Ovary (tissue), 9 donors: ENCODE results near the gene COX19. TPM values are rescaled to one million over a fixed set of nuclear protein-coding genes. Genes with fewer than 3 reads are reported as not detected.

ENCODE experiments used
- DNase-seq, 5 donors: peaks; one replicate each; pipeline ENCODE4 v3.0.0-alpha.2; 2019 to 2020
- H3K27ac ChIP-seq, 2 donors: fragments of 200-600 bp; one replicate each; pipeline versions ENCODE4 v1.5.1 to v1.8.0; 2019 to 2022
- H3K27me3 ChIP-seq: fragments of 200-600 bp; one replicate; pipeline ENCODE4 v1.8.0; 2022
- H3K36me3 ChIP-seq: fragments of 200-600 bp; sonication (generic); one replicate; pipeline ENCODE4 v1.5.1; 2019
- H3K4me1 ChIP-seq: one replicate; pipeline ENCODE4 v1.8.1; 2013; ENCODE audit warnings: mild to moderate bottlenecking, moderate library complexity; ENCODE audit not compliant: insufficient read depth
- H3K4me3 ChIP-seq: fragments of 200-600 bp; sonication (generic); one replicate; pipeline ENCODE4 v1.5.1; 2017
- H3K9me3 ChIP-seq, 2 donors: fragments of 200-600 bp in 1 of 2; sonication (generic) in 1 of 2; one replicate each; pipeline versions ENCODE4 v1.5.1 to v1.8.1; 2013 to 2019; ENCODE audit warnings: mild to moderate bottlenecking in 1 of 2, moderate library complexity in 1 of 2
- EP300 ChIP-seq: sonication (generic); formaldehyde crosslinking; IDR thresholded peaks from one replicate; pipeline ENCODE4 v1.6.1; 2017; ENCODE audit warnings: antibody characterized with exemption
- POLR2A ChIP-seq: fragments of 450-650 bp; IDR thresholded peaks from one replicate; pipeline ENCODE4 v1.6.1; 2017; ENCODE audit warnings: antibody characterized with exemption, mild to moderate bottlenecking, moderate library complexity
- WGBS, 3 donors: extraction: QIAGEN DNeasy Blood & Tissue Kit in 1 of 3; methylation state at CpG; one replicate each; pipeline versions ENCODE4 v1.1.5 to v1.1.7; 2013 to 2017; 5-methylcytosine and 5-hydroxymethylcytosine counted together
- intact Hi-C, 4 donors: fragments of 100-400 bp; cut with DNase I; formaldehyde crosslinking; loops; one replicate each; pipeline versions ENCODE4 v1.11.0 to v1.15.1; 2022 to 2023
- polyA plus RNA-seq, 2 donors: library from polyadenylated mRNA; stranded (reverse); fragments of 200-250 nt in 1 of 2; fragments of 350-450 nt in 1 of 2; fragmentation: Illumina TruSeq in 1 of 2; extraction: RNeasy Lipid Tissue Mini Kit (QIAGEN cat#74804) in 1 of 2; gene quantifications; one replicate each; pipeline ENCODE4 v1.2.3, GENCODE V29; 2013 to 2014
- total RNA-seq, 7 donors: library from RNA; depleted of rRNA in 2 of 7; stranded (reverse); fragments of >200 nt in 2 of 7; fragmentation: NEBNext Ultra II Directional in 3 of 7; extraction: Animal tissue kit (Norgen Biotek cat#: 25700) in 3 of 7; gene quantifications; one replicate each; pipeline versions ENCODE4 v1.1.0 to v1.2.4, GENCODE V29; 2016 to 2023
- TF ChIP-seq, protein P1 (sequence below), 3 donors: fragments of 450-650 bp in 2 of 3; fragments of 200-600 bp in 1 of 3; IDR thresholded peaks; one replicate each; pipeline versions ENCODE4 v1.5.1 to v1.8.0; 2016 to 2022; ENCODE audit warnings: antibody characterized with exemption in 3 of 3, mild to moderate bottlenecking in 1 of 3
- donor health status: DM: no; HTN: no; CAD: no; lungs with moderate emphysema.
- donor health status: DM: no; HTN: no; CAD: no.
- donor health status: Bipolar disorder and iron deficiency.
- donor health status: DM: yes; HTN: yes; CAD: no.
- donor health status: DM: no; HTN: no; CAD: no.
- donor health status: DM: yes; HTN: yes; CAD: no.

COX19 gene
- total and polyA plus RNA-seq, 9 donors, result 6.7 to 15.2 (median 10.3) TPM

DNA sequence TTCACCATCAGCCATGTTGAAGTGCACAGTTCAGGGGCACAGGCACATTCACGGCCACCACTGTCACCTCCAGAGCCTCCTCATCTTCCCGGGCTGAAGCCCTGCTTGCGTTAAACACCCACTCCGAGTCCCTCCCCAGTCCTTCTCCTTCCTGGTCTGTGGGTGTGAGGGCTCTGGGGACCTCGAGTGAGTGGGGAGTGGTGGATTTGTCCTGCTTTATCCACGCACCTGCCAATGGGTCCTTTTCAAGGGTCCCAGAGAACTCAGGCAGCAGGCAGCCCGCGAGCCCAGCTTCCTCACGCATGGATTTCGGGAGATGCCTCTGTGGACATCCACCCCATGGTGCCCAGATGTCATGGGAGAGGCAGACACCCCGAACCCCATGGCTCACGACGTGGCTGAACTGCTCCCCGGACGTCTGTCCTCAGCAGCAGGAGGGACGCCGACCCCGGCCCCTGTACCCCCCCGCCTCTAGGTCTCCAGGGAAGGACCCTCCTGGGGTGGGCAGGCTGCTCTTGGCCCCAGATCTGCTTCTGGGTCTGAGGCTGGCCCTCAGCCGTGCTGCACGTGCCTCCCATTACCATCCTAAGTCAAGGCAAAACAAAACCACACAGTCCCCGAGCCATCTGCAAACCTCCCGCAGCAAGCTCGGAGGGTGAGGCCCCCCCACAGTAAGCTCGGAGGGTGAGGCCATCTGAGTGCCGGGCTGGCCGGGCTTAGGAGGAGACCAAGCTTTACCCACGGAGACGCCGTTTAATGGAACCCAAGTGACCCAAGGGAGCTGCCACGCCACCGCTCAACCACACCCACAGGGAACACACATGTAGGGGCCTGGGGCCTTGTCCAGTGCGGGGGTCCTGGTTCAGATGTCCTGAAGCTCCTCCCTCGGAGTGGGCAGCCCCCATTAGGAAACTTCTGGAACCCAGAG lies 16.6 kb upstream of the COX19 start:
- intact Hi-C loops, result loop anchor here (1.0 to 10.0 kb wide), 5 partner anchors 73 to 185 kb away; no protein-coding TSS in a partner anchor
- no peaks in the 10 kb centered on the region for H3K36me3 ChIP-seq
- TF ChIP-seq, protein P1, sequence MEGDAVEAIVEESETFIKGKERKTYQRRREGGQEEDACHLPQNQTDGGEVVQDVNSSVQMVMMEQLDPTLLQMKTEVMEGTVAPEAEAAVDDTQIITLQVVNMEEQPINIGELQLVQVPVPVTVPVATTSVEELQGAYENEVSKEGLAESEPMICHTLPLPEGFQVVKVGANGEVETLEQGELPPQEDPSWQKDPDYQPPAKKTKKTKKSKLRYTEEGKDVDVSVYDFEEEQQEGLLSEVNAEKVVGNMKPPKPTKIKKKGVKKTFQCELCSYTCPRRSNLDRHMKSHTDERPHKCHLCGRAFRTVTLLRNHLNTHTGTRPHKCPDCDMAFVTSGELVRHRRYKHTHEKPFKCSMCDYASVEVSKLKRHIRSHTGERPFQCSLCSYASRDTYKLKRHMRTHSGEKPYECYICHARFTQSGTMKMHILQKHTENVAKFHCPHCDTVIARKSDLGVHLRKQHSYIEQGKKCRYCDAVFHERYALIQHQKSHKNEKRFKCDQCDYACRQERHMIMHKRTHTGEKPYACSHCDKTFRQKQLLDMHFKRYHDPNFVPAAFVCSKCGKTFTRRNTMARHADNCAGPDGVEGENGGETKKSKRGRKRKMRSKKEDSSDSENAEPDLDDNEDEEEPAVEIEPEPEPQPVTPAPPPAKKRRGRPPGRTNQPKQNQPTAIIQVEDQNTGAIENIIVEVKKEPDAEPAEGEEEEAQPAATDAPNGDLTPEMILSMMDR (IDR thresholded peaks at IDR 0.05), result no peak
- no peak for TF ChIP-seq POLR2A
- no peak for TF ChIP-seq EP300
- peaks cover 22% of the 10 kb centered on the region for H3K4me1 ChIP-seq
- 69 to 77% (median 73%) methylated on average over 30 to 34 of the region's 34 CpGs for WGBS, 3 donors
- no peaks in the 10 kb centered on the region for H3K27me3 ChIP-seq
- H3K4me3 ChIP-seq, result no peak overlapping the region
- DNase-seq, result no peak
- H3K27ac ChIP-seq, result no peak overlapping the region
- H3K9me3 ChIP-seq, result no peaks in the 10 kb centered on the region

DNA sequence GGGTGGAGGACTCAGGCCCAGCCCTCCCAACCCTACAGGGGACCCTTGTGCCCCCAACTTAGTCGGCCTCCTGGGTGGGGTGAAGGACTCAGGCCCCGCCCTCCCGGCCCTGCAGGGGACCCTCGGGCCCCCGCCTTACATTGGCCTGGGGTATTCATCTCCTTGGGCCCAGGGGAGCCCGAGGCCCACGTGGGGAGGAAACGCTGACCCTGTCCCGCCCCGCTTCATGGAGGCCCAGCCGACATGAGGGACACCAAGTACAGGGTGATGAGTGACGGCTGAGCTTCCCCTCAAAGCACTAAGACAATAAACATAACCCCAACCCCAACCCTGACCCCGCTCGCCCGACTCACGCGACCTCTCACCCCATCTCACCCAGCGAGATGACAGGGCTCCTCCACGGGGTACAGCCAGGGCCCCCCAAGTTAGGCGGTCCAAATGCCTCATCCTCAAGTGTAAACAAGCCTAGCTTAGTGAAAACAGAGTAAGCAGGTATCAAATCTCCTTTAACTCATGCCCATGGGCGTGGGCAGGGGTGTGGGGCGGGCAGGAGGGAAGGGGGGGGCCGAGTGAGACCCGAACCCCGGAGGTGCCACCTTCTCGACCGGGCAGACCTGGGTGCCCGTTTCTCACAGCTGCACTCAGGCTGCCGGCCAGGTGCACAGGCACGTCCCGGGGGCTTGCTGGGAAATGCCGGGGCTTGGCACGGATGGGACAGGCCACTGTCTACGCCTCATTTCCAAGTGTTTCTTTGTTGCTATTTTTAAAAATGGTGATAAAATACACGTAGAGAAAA lies 15.8 kb upstream of the COX19 start:
- H3K4me1 ChIP-seq, result peaks cover 31% of the 10 kb centered on the region
- no peak for TF ChIP-seq EP300
- TF ChIP-seq, protein P1 (IDR thresholded peaks at IDR 0.05), result no peak
- no peaks in the 10 kb centered on the region for H3K36me3 ChIP-seq
- H3K9me3 ChIP-seq, result no peaks in the 10 kb centered on the region
- no peaks in the 10 kb centered on the region for H3K27me3 ChIP-seq
- no peak overlapping the region for H3K4me3 ChIP-seq
- no peak for DNase-seq
- WGBS, 3 donors, result 46 to 57% (median 48%) methylated on average over 30 to 35 of the region's 35 CpGs
- intact Hi-C loops, result loop anchor here (2.0 to 10.0 kb wide), 4 partner anchors 74 to 186 kb away; no protein-coding TSS in a partner anchor
- H3K27ac ChIP-seq, result no peak overlapping the region

DNA sequence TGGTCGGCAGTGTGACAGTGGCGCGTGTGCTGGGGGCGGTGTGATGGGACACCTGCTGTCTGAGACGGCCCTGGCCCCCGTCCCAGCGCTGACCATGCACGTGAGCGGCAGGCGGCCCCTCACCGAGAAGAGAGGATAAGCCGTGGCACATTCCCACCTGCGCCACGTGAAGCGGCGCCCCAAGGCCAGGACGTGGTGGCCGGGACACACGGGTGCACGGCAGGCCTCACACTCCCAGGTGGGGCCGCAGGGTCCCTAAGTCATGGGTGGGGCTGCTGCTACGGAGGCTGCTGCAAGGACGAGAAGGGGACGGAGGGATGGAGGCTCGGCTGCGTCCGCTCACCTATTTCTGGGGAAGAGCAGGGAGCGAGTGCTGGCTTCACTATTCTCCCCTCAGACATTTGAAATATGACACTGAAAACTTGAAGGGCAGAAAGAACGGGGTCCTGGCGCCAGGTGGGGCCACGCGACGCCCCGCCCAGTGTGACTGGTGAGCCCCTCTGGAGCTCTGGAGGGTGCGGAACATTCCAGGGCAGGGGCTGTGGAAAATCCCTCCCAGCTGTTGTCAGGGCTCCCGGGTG lies 15.1 kb upstream of the COX19 start:
- no peaks in the 10 kb centered on the region for H3K27me3 ChIP-seq
- no peak for DNase-seq
- TF ChIP-seq, protein P1 (IDR thresholded peaks at IDR 0.05), result no peak
- no peak for TF ChIP-seq EP300
- no peak for TF ChIP-seq POLR2A

DNA sequence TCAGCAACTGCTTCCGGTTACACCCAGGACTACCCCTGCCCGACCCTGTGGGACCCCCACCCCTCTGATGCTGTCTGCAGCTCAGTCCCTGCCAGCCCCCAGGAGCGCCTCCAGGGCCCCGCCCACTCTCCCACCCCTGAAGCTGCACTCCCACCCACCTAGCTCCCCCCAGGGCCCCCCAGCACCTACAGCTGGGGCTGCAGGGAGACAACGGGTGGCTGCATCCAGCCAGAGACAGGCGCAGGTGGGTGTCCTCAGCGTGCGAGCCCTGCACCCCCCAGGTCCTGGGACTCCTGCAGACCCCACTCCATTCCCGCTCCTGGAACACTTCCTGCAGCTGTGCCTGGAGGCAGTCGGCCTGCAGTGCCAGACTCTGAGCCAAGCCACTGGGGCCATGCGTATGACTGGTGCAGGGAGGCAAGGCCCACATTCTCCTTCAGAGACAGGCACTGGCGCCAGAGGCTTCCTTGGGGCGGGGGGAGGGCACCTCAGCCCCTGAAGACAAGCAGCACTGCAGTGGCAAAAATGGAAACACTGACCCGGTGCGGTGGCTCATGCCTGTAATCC lies 13.7 kb upstream of the COX19 start:
- TF ChIP-seq POLR2A, result no peak
- no peak for TF ChIP-seq EP300
- TF ChIP-seq, protein P1 (IDR thresholded peaks at IDR 0.05), result no peak
- intact Hi-C loops, result loop anchor here in 2 of 4 donors (10.0 kb wide), 2 partner anchors 166 to 204 kb away; no protein-coding TSS in a partner anchor
- Histone ChIP-seq H3K9me3 (no peaks in the 10 kb centered on the region), H3K4me1 (peaks cover 36% of the 10 kb centered on the region), H3K27ac (no peak overlapping the region), H3K36me3 (no peaks in the 10 kb centered on the region), H3K27me3 (no peaks in the 10 kb centered on the region), H3K4me3 (no peak overlapping the region)
- 30 to 40% (median 37%) methylated on average over 9 to 15 of the region's 15 CpGs for WGBS, 3 donors
- no peak for DNase-seq

More for the DNA sequence above, 15.1 kb upstream of the COX19 start:
- Histone ChIP-seq H3K4me3 (no peak overlapping the region), H3K36me3 (no peaks in the 10 kb centered on the region), H3K27ac (no peak overlapping the region), H3K4me1 (peaks cover 36% of the 10 kb centered on the region), H3K9me3 (no peaks in the 10 kb centered on the region)
- intact Hi-C loops, result loop anchor here (2.0 to 10.0 kb wide), 4 partner anchors 74 to 187 kb away; no protein-coding TSS in a partner anchor
- WGBS, 3 donors, result 59 to 78% (median 69%) methylated on average over 19 to 36 of the region's 36 CpGs
